ENCODE measurements around the gene AFMID.

AFMID gene

GRCh38 chr17:78205124-78205775, 18.1 kb downstream of the AFMID start:
- TF ChIP-seq TAF1 (IDR thresholded peaks at IDR 0.05; ENCODE audit: borderline replicate concordance, insufficient read depth, low read length) (no peak), REST (IDR thresholded peaks at IDR 0.05; ENCODE audit: insufficient read depth in 1 of 2, low read depth in 2 of 2, low read length in 2 of 2) (no peak), FOXP2 (optimal IDR thresholded peaks at IDR 0.05; ENCODE audit: borderline replicate concordance, extremely low read depth, extremely low read length, insufficient read depth) (no peak), SIN3A (IDR thresholded peaks at IDR 0.05; ENCODE audit: borderline replicate concordance, insufficient read depth, low read length) (no peak), POLR2AphosphoS5 (IDR thresholded peaks at IDR 0.05; ENCODE audit: low read depth, low read length) (no peak)

- TF ChIP-seq REST (IDR thresholded peaks at IDR 0.05; ENCODE audit: insufficient read depth in 1 of 2, low read depth in 2 of 2, low read length in 2 of 2) (no peak), FOXP2 (optimal IDR thresholded peaks at IDR 0.05; ENCODE audit: borderline replicate concordance, extremely low read depth, extremely low read length, insufficient read depth) (no peak), POLR2AphosphoS5 (IDR thresholded peaks at IDR 0.05; ENCODE audit: low read depth, low read length) (no peak), SIN3A (IDR thresholded peaks at IDR 0.05; ENCODE audit: borderline replicate concordance, insufficient read depth, low read length) (no peak), TAF1 (IDR thresholded peaks at IDR 0.05; ENCODE audit: borderline replicate concordance, insufficient read depth, low read length) (no peak)
Measured at GRCh38 chr17:78206298-78206697, 19.1 kb downstream of the AFMID start.

- TF ChIP-seq FOXP2 (optimal IDR thresholded peaks at IDR 0.05; ENCODE audit: borderline replicate concordance, extremely low read depth, extremely low read length, insufficient read depth): no peak
- TF ChIP-seq TAF1 (IDR thresholded peaks at IDR 0.05; ENCODE audit: borderline replicate concordance, insufficient read depth, low read length): no peak
Measured at GRCh38 chr17:78208486-78208885, 21.3 kb downstream of the AFMID start.

DNA sequence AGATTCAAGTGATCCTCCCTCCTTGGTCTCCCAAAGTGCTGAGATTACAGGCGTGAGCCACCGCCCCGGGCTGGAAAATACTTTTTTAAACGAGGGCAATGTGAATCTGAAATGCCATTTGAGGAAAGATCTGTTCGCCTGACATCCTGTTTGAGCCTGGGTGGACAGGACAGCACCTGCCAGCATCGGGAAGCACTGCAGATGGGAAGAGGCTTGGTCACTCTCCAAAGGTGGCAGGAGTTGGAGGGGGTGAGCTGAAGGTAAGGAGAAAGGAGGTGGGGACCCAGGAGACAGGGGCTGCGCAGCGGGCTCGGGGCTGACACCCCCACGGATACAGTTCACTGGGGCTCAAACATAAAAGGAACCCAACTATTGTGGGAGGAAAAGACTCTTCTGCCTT, 22.9 kb downstream of the AFMID start:
- no peak for TF ChIP-seq POLR2AphosphoS5 (IDR thresholded peaks at IDR 0.05; ENCODE audit: low read depth, low read length)
- TF ChIP-seq TAF1 (IDR thresholded peaks at IDR 0.05; ENCODE audit: borderline replicate concordance, insufficient read depth, low read length): no peak
- no peak for TF ChIP-seq REST (IDR thresholded peaks at IDR 0.05; ENCODE audit: insufficient read depth in 1 of 2, low read depth in 2 of 2, low read length in 2 of 2)
- no peak for TF ChIP-seq SIN3A (IDR thresholded peaks at IDR 0.05; ENCODE audit: borderline replicate concordance, insufficient read depth, low read length)
- no peak for TF ChIP-seq FOXP2 (optimal IDR thresholded peaks at IDR 0.05; ENCODE audit: borderline replicate concordance, extremely low read depth, extremely low read length, insufficient read depth)

GRCh38 chr17:78211032-78211431, 23.9 kb downstream of the AFMID start:
- TF ChIP-seq POLR2AphosphoS5 (IDR thresholded peaks at IDR 0.05; ENCODE audit: low read depth, low read length): no peak
- no peak for TF ChIP-seq REST (IDR thresholded peaks at IDR 0.05; ENCODE audit: insufficient read depth in 1 of 2, low read depth in 2 of 2, low read length in 2 of 2)
- no peak for TF ChIP-seq SIN3A (IDR thresholded peaks at IDR 0.05; ENCODE audit: borderline replicate concordance, insufficient read depth, low read length)
- no peak for TF ChIP-seq TAF1 (IDR thresholded peaks at IDR 0.05; ENCODE audit: borderline replicate concordance, insufficient read depth, low read length)
- no peak for TF ChIP-seq FOXP2 (optimal IDR thresholded peaks at IDR 0.05; ENCODE audit: borderline replicate concordance, extremely low read depth, extremely low read length, insufficient read depth)
